AG10803 (cell line): ENCODE data around the gene SSRP1.
A peak's percentile ranks its signal among the peaks of the same experiment; 100 is the strongest.

ENCODE experiments used
- DNase-seq: peaks from one replicate; pipeline ENCODE4 v3.0.0; 2010; ENCODE audit warnings: low read depth
- H3K4me3 ChIP-seq: 2 replicates; pipeline ENCODE4 v1.5.1; 2011; ENCODE audit warnings: mild to moderate bottlenecking, low read length, control low read depth
- TF ChIP-seq, protein P1 (sequence below): conservative IDR thresholded peaks from 2 replicates; pipeline ENCODE4 v1.5.1; 2011; ENCODE audit warnings: mild to moderate bottlenecking, low read length, control low read depth, inconsistent platforms

SSRP1 gene

DNA sequence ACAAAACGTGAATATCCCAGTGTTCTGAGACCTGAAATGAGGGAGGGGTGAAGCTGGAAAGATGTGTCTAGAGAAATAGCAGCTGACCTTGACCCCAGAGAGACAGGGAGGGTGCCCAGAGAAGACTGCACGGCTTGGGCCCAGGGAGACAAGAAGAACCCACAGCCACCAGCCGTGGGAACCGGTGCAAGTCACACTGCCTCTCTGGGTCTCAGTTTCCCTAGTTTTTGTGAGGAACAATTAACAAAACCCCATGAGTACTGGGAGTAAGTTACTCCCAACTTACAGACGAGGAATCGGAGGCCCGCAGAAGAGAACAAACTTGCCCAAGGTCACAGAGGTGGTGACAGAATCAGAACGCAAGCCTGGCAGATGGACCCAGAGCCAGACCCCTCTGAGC lies 30.2 kb downstream of the SSRP1 start:
- TF ChIP-seq, protein P1, sequence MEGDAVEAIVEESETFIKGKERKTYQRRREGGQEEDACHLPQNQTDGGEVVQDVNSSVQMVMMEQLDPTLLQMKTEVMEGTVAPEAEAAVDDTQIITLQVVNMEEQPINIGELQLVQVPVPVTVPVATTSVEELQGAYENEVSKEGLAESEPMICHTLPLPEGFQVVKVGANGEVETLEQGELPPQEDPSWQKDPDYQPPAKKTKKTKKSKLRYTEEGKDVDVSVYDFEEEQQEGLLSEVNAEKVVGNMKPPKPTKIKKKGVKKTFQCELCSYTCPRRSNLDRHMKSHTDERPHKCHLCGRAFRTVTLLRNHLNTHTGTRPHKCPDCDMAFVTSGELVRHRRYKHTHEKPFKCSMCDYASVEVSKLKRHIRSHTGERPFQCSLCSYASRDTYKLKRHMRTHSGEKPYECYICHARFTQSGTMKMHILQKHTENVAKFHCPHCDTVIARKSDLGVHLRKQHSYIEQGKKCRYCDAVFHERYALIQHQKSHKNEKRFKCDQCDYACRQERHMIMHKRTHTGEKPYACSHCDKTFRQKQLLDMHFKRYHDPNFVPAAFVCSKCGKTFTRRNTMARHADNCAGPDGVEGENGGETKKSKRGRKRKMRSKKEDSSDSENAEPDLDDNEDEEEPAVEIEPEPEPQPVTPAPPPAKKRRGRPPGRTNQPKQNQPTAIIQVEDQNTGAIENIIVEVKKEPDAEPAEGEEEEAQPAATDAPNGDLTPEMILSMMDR, result no peak
- no peak for DNase-seq
- H3K4me3 ChIP-seq, result no peak overlapping the region

DNA sequence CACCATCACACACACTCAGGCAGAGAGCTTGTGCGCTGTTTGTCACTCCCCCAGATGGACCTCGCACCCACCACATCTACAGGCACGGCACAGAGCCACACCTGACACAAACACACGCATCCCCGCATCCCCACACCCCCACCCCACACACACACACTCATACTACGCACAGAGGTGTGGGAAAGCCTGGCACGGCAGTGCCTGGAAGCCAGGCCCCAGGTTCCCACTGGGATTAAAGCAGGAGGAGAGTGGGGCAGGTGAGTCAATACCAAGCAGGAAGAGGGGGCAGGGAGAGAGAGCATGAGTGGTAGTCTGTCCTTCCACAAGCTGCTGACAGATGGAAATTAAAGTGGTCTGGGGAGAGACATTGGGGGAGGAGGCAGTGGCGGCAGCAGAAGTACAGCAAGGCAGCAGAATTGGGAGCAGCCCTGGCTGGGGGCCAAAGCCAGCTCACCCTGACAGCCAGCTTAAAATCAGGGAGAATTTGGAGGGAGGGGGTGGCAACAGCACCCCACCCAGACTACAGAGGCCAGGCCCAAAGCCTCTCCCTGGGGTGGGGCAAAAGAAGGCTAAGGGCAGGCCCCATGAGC lies 31.6 kb downstream of the SSRP1 start:
- no peak overlapping the region for H3K4me3 ChIP-seq
- TF ChIP-seq, protein P1, result no peak
- peak; percentile 40 for DNase-seq

DNA sequence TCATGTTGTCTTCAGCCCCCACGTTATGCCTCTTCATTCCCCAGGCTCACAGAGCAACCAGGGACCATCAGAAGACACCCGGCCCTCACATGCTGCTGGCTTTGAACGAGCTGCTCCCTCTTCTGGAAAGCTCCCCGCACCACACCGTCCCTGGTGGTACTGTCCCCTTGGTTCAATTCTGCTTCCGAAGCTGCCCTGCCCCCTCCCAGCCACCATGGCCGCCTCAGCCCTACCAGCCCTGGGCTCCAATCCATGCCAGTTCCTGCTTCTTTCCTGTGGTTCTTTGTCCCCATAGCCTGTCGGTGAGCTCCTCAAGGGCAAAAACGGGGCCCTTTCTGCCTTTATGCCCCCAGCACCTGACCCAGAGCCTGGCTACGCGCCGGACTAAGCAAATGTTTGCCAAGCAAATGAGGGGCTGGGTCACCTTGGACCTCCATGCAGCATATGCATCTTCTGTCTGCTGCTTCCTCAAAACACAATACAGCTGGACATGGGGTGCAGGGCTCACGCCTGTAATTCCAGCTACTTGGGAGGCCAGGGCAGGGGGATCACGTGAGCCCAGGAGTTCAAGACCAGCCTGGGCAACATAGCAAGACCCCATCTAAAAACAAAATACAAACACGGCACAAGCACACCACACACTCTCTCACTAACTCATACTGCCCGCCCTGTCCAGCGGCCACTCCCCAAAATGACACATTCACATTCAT lies 32.3 kb downstream of the SSRP1 start:
- TF ChIP-seq, protein P1, result no peak
- DNase-seq, result no peak
- H3K4me3 ChIP-seq, result no peak overlapping the region

DNA sequence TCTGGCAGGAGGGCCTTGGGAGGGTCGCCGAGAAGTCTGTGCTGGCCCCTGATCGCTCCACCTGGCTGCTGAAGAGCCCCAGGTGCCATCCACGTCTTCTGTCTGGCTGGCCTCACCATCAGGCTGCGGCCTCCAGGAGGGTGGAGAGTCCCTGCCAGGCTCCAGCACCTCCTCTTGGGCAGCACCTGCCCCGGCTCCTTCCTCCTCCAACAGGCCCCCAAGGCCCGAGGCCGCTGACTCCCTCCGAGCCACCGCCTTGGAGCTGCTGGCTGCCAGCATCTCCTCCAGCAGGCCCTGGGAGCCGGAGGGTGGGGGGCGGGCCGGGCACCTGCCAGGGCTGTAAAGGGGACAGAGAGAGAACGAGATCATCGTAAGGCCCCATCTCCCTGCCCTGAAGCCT lies 33.2 kb downstream of the SSRP1 start:
- DNase-seq, result no peak
- TF ChIP-seq, protein P1, result no peak

DNA sequence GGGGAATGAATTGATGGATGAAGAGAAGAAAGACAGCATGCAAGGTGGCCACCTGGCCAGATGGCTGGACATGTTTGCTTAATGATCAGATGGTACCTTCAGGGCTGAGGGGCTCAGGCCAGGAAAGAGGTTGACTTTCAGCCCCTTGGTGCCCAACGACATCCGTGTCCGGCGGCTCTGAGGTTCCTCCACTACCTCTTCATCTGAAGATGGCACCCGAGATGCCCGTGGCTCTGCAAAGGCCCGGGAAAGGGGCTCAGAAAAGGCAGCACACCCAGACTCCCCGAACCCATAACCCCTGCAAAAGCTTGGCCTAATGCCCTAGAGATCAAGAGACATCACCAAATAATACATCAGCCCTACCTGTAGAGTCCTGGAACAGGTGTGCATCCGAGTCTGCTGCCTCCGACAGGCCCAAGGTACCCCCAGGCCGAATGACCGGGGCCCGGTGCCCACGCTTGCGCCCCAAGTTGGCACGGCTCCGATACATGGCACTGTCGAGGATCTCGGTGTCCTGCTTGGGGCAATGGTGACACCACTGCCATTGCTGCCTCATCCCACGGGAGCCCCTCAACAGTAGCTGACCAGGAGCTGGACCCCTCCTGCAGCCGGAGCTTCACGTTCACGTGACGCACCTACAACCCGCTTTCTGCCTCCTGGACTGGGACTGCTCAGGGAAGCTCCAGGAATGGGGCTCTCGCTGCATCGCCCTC lies 33.8 kb downstream of the SSRP1 start:
- TF ChIP-seq, protein P1, result no peak
- DNase-seq, result no peak

More for the DNA sequence above, 33.2 kb downstream of the SSRP1 start:
- no peak overlapping the region for H3K4me3 ChIP-seq

DNA sequence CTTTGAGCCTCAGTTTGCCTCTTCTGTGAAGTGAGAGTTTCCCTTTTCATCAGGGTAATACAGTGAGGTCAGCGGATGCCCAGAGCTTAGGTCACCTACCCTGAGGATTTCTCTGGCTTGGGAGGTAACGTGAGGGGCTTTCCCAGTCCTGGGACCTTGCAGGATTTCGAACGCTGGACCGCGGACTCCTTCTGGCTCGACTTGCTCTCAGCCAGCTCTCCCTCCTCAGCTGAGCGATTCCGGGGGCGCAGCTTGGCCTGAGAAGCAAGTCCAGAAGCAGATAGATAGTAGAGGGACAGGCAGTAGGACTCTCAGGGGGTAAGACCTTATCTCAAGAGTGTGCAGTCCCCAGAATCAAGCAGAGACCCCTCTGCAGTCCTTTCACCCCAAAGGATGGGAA lies 34.9 kb downstream of the SSRP1 start:
- H3K4me3 ChIP-seq, result no peak overlapping the region
- no peak for DNase-seq
- TF ChIP-seq, protein P1, result no peak

More for the DNA sequence above, 33.8 kb downstream of the SSRP1 start:
- no peak overlapping the region for H3K4me3 ChIP-seq
